Effector memory CD4-positive, alpha-beta T cell (primary cell): ENCODE data around the gene C1orf50.

ENCODE experiments used
- DNase-seq, 3 donors: peaks; one replicate each; pipeline ENCODE4 v3.0.0-alpha.2; 2020
- H3K27ac ChIP-seq: 2 replicates; pipeline ENCODE4 v1.7.0; 2013; ENCODE audit warnings: mild to moderate bottlenecking, low read length, moderate library complexity; ENCODE audit not compliant: insufficient read depth, poor library complexity, severe bottlenecking
- H3K27me3 ChIP-seq: replicated peaks from 2 replicates; pipeline ENCODE4 v1.7.0; 2013; ENCODE audit warnings: mild to moderate bottlenecking, low read length; ENCODE audit not compliant: insufficient read depth, control insufficient read depth, poor library complexity, severe bottlenecking
- H3K36me3 ChIP-seq: 2 replicates; pipeline ENCODE4 v1.7.0; 2013; ENCODE audit warnings: mild to moderate bottlenecking, low read length, moderate library complexity; ENCODE audit not compliant: control insufficient read depth, insufficient read depth
- H3K4me1 ChIP-seq: 2 replicates; pipeline ENCODE4 v1.7.0; 2013; ENCODE audit warnings: low read length, mild to moderate bottlenecking; ENCODE audit not compliant: control insufficient read depth, insufficient read depth, poor library complexity, severe bottlenecking
- H3K4me3 ChIP-seq: 2 replicates; pipeline ENCODE4 v1.7.0; 2013; ENCODE audit warnings: low read length, low read depth, mild to moderate bottlenecking; ENCODE audit not compliant: insufficient read depth, poor library complexity, severe bottlenecking
- H3K9me3 ChIP-seq: 2 replicates; pipeline ENCODE4 v1.7.0; 2013; ENCODE audit warnings: mild to moderate bottlenecking, low read length, moderate library complexity; ENCODE audit not compliant: control insufficient read depth

C1orf50 gene

GRCh38 chr1:42758641-42759040 is 8.4 kb upstream of the C1orf50 start:
- Histone ChIP-seq H3K36me3 (peaks cover 55% of the 10 kb centered on the region), H3K27ac (no peak overlapping the region)
- no peak for DNase-seq

GRCh38 chr1:42759114-42759513 is 7.9 kb upstream of the C1orf50 start:
- no peak overlapping the region for H3K4me3 ChIP-seq
- H3K36me3 ChIP-seq: peaks cover 51% of the 10 kb centered on the region
- no peaks in the 10 kb centered on the region for H3K27me3 ChIP-seq
- no peak for DNase-seq
- H3K9me3 ChIP-seq: no peaks in the 10 kb centered on the region
- no peak overlapping the region for H3K27ac ChIP-seq
- H3K4me1 ChIP-seq: no peaks in the 10 kb centered on the region

More at GRCh38 chr1:42758641-42759040, 8.4 kb upstream of the C1orf50 start:
- Histone ChIP-seq H3K4me3 (no peak overlapping the region), H3K27me3 (no peaks in the 10 kb centered on the region), H3K4me1 (no peaks in the 10 kb centered on the region), H3K9me3 (no peaks in the 10 kb centered on the region)

GRCh38 chr1:42761567-42761966 is 5.5 kb upstream of the C1orf50 start:
- Histone ChIP-seq H3K4me1 (peaks cover 13% of the 10 kb centered on the region), H3K27ac (no peak overlapping the region), H3K4me3 (no peak overlapping the region), H3K9me3 (no peaks in the 10 kb centered on the region), H3K27me3 (no peaks in the 10 kb centered on the region), H3K36me3 (peaks cover 26% of the 10 kb centered on the region)
- no peak for DNase-seq

GRCh38 chr1:42762269-42762668 is 4.8 kb upstream of the C1orf50 start:
- no peak overlapping the region for H3K4me3 ChIP-seq
- H3K4me1 ChIP-seq: peaks cover 13% of the 10 kb centered on the region
- H3K27me3 ChIP-seq: no peaks in the 10 kb centered on the region
- H3K9me3 ChIP-seq: no peaks in the 10 kb centered on the region
- H3K36me3 ChIP-seq: peaks cover 20% of the 10 kb centered on the region
- H3K27ac ChIP-seq: no peak overlapping the region
- no peak for DNase-seq

- no peak overlapping the region for H3K27ac ChIP-seq
- no peak for DNase-seq
- no peaks in the 10 kb centered on the region for H3K9me3 ChIP-seq
- no peaks in the 10 kb centered on the region for H3K36me3 ChIP-seq
- H3K4me3 ChIP-seq: peak overlapping the region; percentile 98
- peaks cover 19% of the 10 kb centered on the region for H3K4me1 ChIP-seq
- H3K27me3 ChIP-seq: no peaks in the 10 kb centered on the region
Observed at GRCh38 chr1:42765269-42765668, 1.8 kb upstream of the C1orf50 start.

- Histone ChIP-seq H3K27ac (peak overlapping the region; percentile 88), H3K27me3 (no peaks in the 10 kb centered on the region), H3K9me3 (no peaks in the 10 kb centered on the region), H3K4me3 (peak overlapping the region; percentile 98), H3K4me1 (peaks cover 19% of the 10 kb centered on the region), H3K36me3 (no peaks in the 10 kb centered on the region)
- DNase-seq: peak in 1 of 3 donors; percentile 11
Observed at GRCh38 chr1:42765832-42766740, 963 bp upstream of the C1orf50 start.

- DNase-seq: no peak
- H3K27me3 ChIP-seq: no peaks in the 10 kb centered on the region
- H3K9me3 ChIP-seq: no peaks in the 10 kb centered on the region
- peak overlapping the region; percentile 98 for H3K4me3 ChIP-seq
- H3K27ac ChIP-seq: peak overlapping the region; percentile 88
- peaks cover 4% of the 10 kb centered on the region for H3K36me3 ChIP-seq
- peaks cover 19% of the 10 kb centered on the region for H3K4me1 ChIP-seq
Observed at GRCh38 chr1:42767510-42768000, 506 bp downstream of the C1orf50 start.

GRCh38 chr1:42768172-42768571 is 1.1 kb downstream of the C1orf50 start:
- Histone ChIP-seq H3K9me3 (no peaks in the 10 kb centered on the region), H3K27me3 (no peaks in the 10 kb centered on the region), H3K27ac (no peak overlapping the region), H3K4me3 (peak overlapping the region; percentile 98), H3K36me3 (peaks cover 4% of the 10 kb centered on the region), H3K4me1 (peaks cover 19% of the 10 kb centered on the region)
- no peak for DNase-seq

GRCh38 chr1:42769811-42770210 is 2.8 kb downstream of the C1orf50 start:
- Histone ChIP-seq H3K27ac (no peak overlapping the region), H3K4me1 (peaks cover 16% of the 10 kb centered on the region), H3K4me3 (no peak overlapping the region), H3K27me3 (no peaks in the 10 kb centered on the region), H3K36me3 (peaks cover 14% of the 10 kb centered on the region), H3K9me3 (no peaks in the 10 kb centered on the region)
- no peak for DNase-seq

- DNase-seq: no peak
- Histone ChIP-seq H3K27me3 (no peaks in the 10 kb centered on the region), H3K27ac (no peak overlapping the region), H3K4me1 (peaks cover 1% of the 10 kb centered on the region), H3K9me3 (no peaks in the 10 kb centered on the region), H3K4me3 (no peak overlapping the region), H3K36me3 (peaks cover 34% of the 10 kb centered on the region)
Observed at GRCh38 chr1:42773420-42773819, 6.4 kb downstream of the C1orf50 start.
